Ovary (tissue), 9 donors: Measurements from ENCODE around the gene TIMM22. TPM values are rescaled to one million over a fixed set of nuclear protein-coding genes. Genes with fewer than 3 reads are reported as not detected.
A peak's percentile ranks its signal among the peaks of the same experiment; 100 is the strongest.

Experiments used
- DNase-seq, 5 donors: peaks; one replicate each; pipeline ENCODE4 v3.0.0-alpha.2; 2019 to 2020
- H3K27ac ChIP-seq, 2 donors: fragments of 200-600 bp; one replicate each; pipeline versions ENCODE4 v1.5.1 to v1.8.0; 2019 to 2022
- H3K27me3 ChIP-seq: fragments of 200-600 bp; one replicate; pipeline ENCODE4 v1.8.0; 2022
- H3K36me3 ChIP-seq: fragments of 200-600 bp; sonication (generic); one replicate; pipeline ENCODE4 v1.5.1; 2019
- H3K4me1 ChIP-seq: one replicate; pipeline ENCODE4 v1.8.1; 2013; ENCODE audit warnings: mild to moderate bottlenecking, moderate library complexity; ENCODE audit not compliant: insufficient read depth
- H3K4me3 ChIP-seq: fragments of 200-600 bp; sonication (generic); one replicate; pipeline ENCODE4 v1.5.1; 2017
- H3K9me3 ChIP-seq, 2 donors: fragments of 200-600 bp in 1 of 2; sonication (generic) in 1 of 2; one replicate each; pipeline versions ENCODE4 v1.5.1 to v1.8.1; 2013 to 2019; ENCODE audit warnings: mild to moderate bottlenecking in 1 of 2, moderate library complexity in 1 of 2
- EP300 ChIP-seq: sonication (generic); formaldehyde crosslinking; IDR thresholded peaks from one replicate; pipeline ENCODE4 v1.6.1; 2017; ENCODE audit warnings: antibody characterized with exemption
- POLR2A ChIP-seq: fragments of 450-650 bp; IDR thresholded peaks from one replicate; pipeline ENCODE4 v1.6.1; 2017; ENCODE audit warnings: antibody characterized with exemption, mild to moderate bottlenecking, moderate library complexity
- WGBS, 3 donors: extraction: QIAGEN DNeasy Blood & Tissue Kit in 1 of 3; methylation state at CpG; one replicate each; pipeline versions ENCODE4 v1.1.5 to v1.1.7; 2013 to 2017; 5-methylcytosine and 5-hydroxymethylcytosine counted together
- intact Hi-C, 4 donors: fragments of 100-400 bp; cut with DNase I; formaldehyde crosslinking; loops; one replicate each; pipeline versions ENCODE4 v1.11.0 to v1.15.1; 2022 to 2023
- polyA plus RNA-seq, 2 donors: library from polyadenylated mRNA; stranded (reverse); fragments of 200-250 nt in 1 of 2; fragments of 350-450 nt in 1 of 2; fragmentation: Illumina TruSeq in 1 of 2; extraction: RNeasy Lipid Tissue Mini Kit (QIAGEN cat#74804) in 1 of 2; gene quantifications; one replicate each; pipeline ENCODE4 v1.2.3, GENCODE V29; 2013 to 2014
- total RNA-seq, 7 donors: library from RNA; depleted of rRNA in 2 of 7; stranded (reverse); fragments of >200 nt in 2 of 7; fragmentation: NEBNext Ultra II Directional in 3 of 7; extraction: Animal tissue kit (Norgen Biotek cat#: 25700) in 3 of 7; gene quantifications; one replicate each; pipeline versions ENCODE4 v1.1.0 to v1.2.4, GENCODE V29; 2016 to 2023
- TF ChIP-seq, protein P1 (sequence below), 3 donors: fragments of 450-650 bp in 2 of 3; fragments of 200-600 bp in 1 of 3; IDR thresholded peaks; one replicate each; pipeline versions ENCODE4 v1.5.1 to v1.8.0; 2016 to 2022; ENCODE audit warnings: antibody characterized with exemption in 3 of 3, mild to moderate bottlenecking in 1 of 3
- donor health status: DM: no; HTN: no; CAD: no; lungs with moderate emphysema.
- donor health status: DM: no; HTN: no; CAD: no.
- donor health status: Bipolar disorder and iron deficiency.
- donor health status: DM: yes; HTN: yes; CAD: no.
- donor health status: DM: no; HTN: no; CAD: no.
- donor health status: DM: yes; HTN: yes; CAD: no.

Gene TIMM22
- total and polyA plus RNA-seq, 9 donors: 7.9 to 15.1 (median 11.3) TPM

DNA sequence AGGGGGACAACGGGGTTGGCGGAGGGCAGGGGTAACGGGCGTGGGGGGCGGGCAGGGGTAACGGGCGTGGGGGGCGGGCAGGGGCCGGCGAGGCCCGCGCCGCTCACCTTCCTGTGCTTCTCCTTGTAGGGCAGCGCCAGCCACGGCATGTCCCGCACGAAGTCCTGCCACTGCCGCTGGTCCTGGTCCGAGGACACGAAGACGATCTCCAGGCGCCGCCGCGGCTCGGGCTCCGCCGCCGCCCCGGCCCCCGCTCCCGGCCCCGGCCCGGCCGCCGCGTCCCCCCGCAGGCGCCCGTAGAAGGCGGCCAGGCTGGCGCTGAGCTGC is 17.8 kb upstream of the TIMM22 start:
- no peaks in the 10 kb centered on the region for H3K27me3 ChIP-seq
- peaks cover 1% of the 10 kb centered on the region for H3K4me1 ChIP-seq
- H3K27ac ChIP-seq: peak overlapping the region in 1 of 2 donors; percentile 12
- no peaks in the 10 kb centered on the region for H3K9me3 ChIP-seq
- H3K4me3 ChIP-seq: peak overlapping the region; percentile 79
- no peak for DNase-seq
- TF ChIP-seq POLR2A (no peak), EP300 (no peak)
- TF ChIP-seq, protein P1, sequence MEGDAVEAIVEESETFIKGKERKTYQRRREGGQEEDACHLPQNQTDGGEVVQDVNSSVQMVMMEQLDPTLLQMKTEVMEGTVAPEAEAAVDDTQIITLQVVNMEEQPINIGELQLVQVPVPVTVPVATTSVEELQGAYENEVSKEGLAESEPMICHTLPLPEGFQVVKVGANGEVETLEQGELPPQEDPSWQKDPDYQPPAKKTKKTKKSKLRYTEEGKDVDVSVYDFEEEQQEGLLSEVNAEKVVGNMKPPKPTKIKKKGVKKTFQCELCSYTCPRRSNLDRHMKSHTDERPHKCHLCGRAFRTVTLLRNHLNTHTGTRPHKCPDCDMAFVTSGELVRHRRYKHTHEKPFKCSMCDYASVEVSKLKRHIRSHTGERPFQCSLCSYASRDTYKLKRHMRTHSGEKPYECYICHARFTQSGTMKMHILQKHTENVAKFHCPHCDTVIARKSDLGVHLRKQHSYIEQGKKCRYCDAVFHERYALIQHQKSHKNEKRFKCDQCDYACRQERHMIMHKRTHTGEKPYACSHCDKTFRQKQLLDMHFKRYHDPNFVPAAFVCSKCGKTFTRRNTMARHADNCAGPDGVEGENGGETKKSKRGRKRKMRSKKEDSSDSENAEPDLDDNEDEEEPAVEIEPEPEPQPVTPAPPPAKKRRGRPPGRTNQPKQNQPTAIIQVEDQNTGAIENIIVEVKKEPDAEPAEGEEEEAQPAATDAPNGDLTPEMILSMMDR (IDR thresholded peaks at IDR 0.05): no peak
- intact Hi-C loops: loop anchor here in 2 of 4 donors (2.0 to 5.0 kb wide), 2 partner anchors 77 to 100 kb away; no protein-coding TSS in a partner anchor
- 0 to 1% (median 0%) methylated on average over 4 to 36 of the region's 42 CpGs for WGBS, 3 donors
- H3K36me3 ChIP-seq: no peaks in the 10 kb centered on the region

GRCh38 chr17:979539-980405 is 17.2 kb upstream of the TIMM22 start, which contains the start of gene NXN:
Gene NXN (minus strand): TSS chr17:979776.
- no peaks in the 10 kb centered on the region for H3K27me3 ChIP-seq
- H3K27ac ChIP-seq: peak within 1 kb of the TSS; percentile 52 to 54
- H3K4me1 ChIP-seq: peaks cover 1% of the 10 kb centered on the region
- H3K4me3 ChIP-seq: peak within 1 kb of the TSS; percentile 79
- no peaks in the 10 kb centered on the region for H3K36me3 ChIP-seq
- TF ChIP-seq POLR2A: no peak
- TF ChIP-seq, protein P1 (IDR thresholded peaks at IDR 0.05): peak in 2 of 3 donors; percentile 48 to 50
- intact Hi-C loops: loop anchor here (2.0 to 5.0 kb wide), 8 partner anchors 77 to 197 kb away; partner anchors contain the start of genes GLOD4 (in 1 of the 4) and MRM3 (in 1 of the 4)
- no peaks in the 10 kb centered on the region for H3K9me3 ChIP-seq
- whole genome bisulfite sequencing, 3 donors: 1 to 4% (median 1%) methylated on average over 25 to 94 of the region's 94 CpGs
- DNase-seq: peak; percentile 84 to 94 (median 93)

GRCh38 chr17:980406-981291 is 16.3 kb upstream of the TIMM22 start:
- peak; percentile 73 to 83 (median 79) for DNase-seq
- Histone ChIP-seq H3K9me3 (no peaks in the 10 kb centered on the region), H3K27ac (peak overlapping the region in 1 of 2 donors; percentile 54), H3K4me3 (peak overlapping the region; percentile 79), H3K27me3 (no peaks in the 10 kb centered on the region), H3K4me1 (peaks cover 1% of the 10 kb centered on the region), H3K36me3 (no peaks in the 10 kb centered on the region)
- TF ChIP-seq POLR2A: no peak
- TF ChIP-seq, protein P1 (IDR thresholded peaks at IDR 0.05): peak; percentile 33 to 83 (median 75)
- intact Hi-C loops: loop anchor here (2.0 to 5.0 kb wide), 6 partner anchors 103 to 198 kb away; partner anchors contain the start of genes GLOD4 (in 1 of the 4) and MRM3 (in 1 of the 4)
- 18 to 27% (median 24%) methylated on average over 43 of the region's 43 CpGs for WGBS, 3 donors

DNA sequence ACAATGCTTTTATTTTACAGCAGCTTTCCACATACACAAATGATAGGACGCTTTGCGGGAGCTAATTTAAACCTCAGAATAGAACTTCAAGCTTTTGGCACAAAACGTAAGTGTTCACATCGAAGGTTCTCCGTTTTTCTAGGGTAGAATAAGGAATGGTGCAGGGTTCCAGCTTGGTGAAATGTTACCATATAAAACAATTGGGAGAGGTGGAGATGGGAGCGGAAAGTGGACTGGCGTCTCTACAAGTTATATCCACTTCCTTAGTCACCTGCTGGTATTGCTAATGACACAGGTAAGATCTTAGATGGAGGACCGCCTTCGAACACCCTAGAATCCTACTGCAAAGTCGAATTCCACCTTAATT is 15.7 kb upstream of the TIMM22 start:
- H3K4me1 ChIP-seq: peaks cover 1% of the 10 kb centered on the region
- H3K36me3 ChIP-seq: no peaks in the 10 kb centered on the region
- WGBS, 3 donors: 33 to 37% (median 34%) methylated on average over 10 of the region's 10 CpGs
- no peak overlapping the region for H3K27ac ChIP-seq
- no peaks in the 10 kb centered on the region for H3K9me3 ChIP-seq
- no peak overlapping the region for H3K4me3 ChIP-seq
- no peak for DNase-seq
- no peaks in the 10 kb centered on the region for H3K27me3 ChIP-seq
- intact Hi-C loops: loop anchor here (2.0 to 5.0 kb wide), 6 partner anchors 104 to 199 kb away; partner anchors contain the start of genes GLOD4 (in 1 of the 4) and MRM3 (in 1 of the 4)
- TF ChIP-seq EP300 (no peak), POLR2A (no peak)
- TF ChIP-seq, protein P1 (IDR thresholded peaks at IDR 0.05): no peak
